Measurements from ENCODE around the gene DNAH14. TPM values are rescaled to one million over a fixed set of nuclear protein-coding genes. Genes with fewer than 3 reads are reported as not detected.

Gene DNAH14
- total RNA-seq, 4 donors from 2014 or later = 9.5 to 32.4 (median 14.8) TPM

DNA sequence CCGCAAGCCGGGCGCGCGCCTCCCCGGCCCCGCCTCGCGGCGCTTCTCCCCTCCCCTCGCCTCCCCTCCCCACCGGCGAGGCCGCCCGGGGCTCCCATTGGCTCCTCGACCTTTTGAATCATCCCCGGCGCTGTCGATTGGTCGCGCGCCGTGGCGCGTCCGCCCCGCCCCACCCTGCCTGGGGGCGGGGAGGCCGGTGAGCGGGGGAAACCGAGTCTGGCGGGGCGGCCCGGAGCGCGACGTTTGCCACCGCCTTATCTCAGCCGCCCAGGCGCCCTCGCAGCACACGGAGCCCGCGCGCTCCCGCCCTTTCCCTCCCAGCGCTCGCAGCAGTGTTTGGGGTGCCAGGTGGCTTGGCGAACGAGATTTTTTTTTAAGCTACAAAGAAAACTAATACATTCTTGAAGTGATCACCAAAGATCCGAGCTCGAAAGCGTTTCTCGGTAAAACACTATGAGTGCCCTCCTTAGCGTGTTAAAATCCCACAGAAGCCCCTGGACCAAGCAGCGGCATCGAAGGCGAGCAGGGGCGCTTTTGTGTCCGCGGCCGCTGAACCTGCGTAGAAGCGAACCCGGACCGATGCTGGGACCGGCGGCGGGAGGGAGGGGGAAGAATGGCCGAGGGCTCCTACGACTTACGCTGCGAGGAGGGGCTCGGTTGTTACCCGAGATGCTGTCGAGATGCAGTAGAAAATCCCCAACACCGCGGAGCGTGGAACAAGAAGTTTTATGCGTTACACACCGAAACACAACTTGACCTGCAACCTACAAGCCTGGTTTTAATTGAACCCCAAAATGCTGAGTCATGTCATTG, 498.8 kb downstream of the DNAH14 start:
- WGBS, 2 donors (ENCODE audit: low coverage in 1 of 2) = 0% methylated on average over 6 to 16 of the region's 81 CpGs
- ATAC-seq = peak; percentile 97
- Histone ChIP-seq H3K4me3 (peak overlapping the region; percentile 90 to 99), H3K27me3 (no peaks in the 10 kb centered on the region), H3K4me1 (peaks cover 8 to 48% (median 20%) of the 10 kb centered on the region in 3 donors), H3K9me3 (no peaks in the 10 kb centered on the region), H3K27ac (peak overlapping the region; percentile 96 to 99 (median 98)), H3K36me3 (no peaks in the 10 kb centered on the region)
- TF ChIP-seq POLR2AphosphoS5 (IDR thresholded peaks at IDR 0.05) = no peak
- no peak for TF ChIP-seq EP300 (IDR thresholded peaks at IDR 0.05)
- TF ChIP-seq, protein P1, sequence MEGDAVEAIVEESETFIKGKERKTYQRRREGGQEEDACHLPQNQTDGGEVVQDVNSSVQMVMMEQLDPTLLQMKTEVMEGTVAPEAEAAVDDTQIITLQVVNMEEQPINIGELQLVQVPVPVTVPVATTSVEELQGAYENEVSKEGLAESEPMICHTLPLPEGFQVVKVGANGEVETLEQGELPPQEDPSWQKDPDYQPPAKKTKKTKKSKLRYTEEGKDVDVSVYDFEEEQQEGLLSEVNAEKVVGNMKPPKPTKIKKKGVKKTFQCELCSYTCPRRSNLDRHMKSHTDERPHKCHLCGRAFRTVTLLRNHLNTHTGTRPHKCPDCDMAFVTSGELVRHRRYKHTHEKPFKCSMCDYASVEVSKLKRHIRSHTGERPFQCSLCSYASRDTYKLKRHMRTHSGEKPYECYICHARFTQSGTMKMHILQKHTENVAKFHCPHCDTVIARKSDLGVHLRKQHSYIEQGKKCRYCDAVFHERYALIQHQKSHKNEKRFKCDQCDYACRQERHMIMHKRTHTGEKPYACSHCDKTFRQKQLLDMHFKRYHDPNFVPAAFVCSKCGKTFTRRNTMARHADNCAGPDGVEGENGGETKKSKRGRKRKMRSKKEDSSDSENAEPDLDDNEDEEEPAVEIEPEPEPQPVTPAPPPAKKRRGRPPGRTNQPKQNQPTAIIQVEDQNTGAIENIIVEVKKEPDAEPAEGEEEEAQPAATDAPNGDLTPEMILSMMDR (IDR thresholded peaks at IDR 0.05) = no peak
- peak in 1 of 2 donors; percentile 71 for TF ChIP-seq POLR2A (IDR thresholded peaks at IDR 0.05)

DNA sequence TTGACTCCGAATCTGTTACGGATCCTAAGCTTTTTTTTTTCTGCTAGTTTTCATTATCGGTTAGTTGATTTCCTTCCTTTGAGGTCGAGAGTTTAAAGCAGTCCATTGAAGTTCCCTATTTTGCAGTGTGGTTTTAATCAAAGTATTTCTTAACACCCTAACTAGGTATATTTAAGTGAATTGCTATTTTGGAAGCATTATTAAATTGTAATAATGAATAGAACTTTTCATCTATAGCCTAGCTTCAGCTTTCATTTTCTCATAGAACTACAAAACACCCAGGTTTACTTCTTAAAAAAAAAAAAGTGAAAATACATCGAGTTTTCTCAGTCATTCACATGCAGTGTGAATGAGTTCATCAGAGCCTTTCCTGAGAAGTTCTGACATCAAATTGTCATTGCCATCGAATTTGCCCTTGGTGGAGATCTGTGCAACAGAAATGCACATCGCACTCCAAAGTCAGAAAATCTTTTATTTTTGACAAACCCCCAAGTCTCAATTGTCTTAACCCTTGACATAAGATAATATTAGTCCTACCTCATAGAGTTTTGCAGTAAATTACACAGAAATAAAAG, 499.5 kb downstream of the DNAH14 start:
- Histone ChIP-seq H3K27me3 (no peaks in the 10 kb centered on the region), H3K4me3 (peak overlapping the region; percentile 90 to 99), H3K36me3 (no peaks in the 10 kb centered on the region), H3K27ac (peak overlapping the region; percentile 96 to 99 (median 98)), H3K4me1 (peaks cover 5 to 41% (median 14%) of the 10 kb centered on the region in 3 donors), H3K9me3 (no peaks in the 10 kb centered on the region)
- no peak for TF ChIP-seq POLR2A (IDR thresholded peaks at IDR 0.05)
- TF ChIP-seq, protein P1 (IDR thresholded peaks at IDR 0.05) = no peak
- TF ChIP-seq POLR2AphosphoS5 (IDR thresholded peaks at IDR 0.05) = no peak
- TF ChIP-seq EP300 (IDR thresholded peaks at IDR 0.05) = no peak
- ATAC-seq = no peak
- WGBS, 2 donors (ENCODE audit: low coverage in 1 of 2) = 27 to 28% methylated on average over 7 of the region's 7 CpGs

- no peaks in the 10 kb centered on the region for H3K27me3 ChIP-seq
- no peaks in the 10 kb centered on the region for H3K9me3 ChIP-seq
- H3K36me3 ChIP-seq = no peaks in the 10 kb centered on the region
- peaks cover 0 to 28% (median 8%) of the 10 kb centered on the region in 3 donors for H3K4me1 ChIP-seq
- no peak overlapping the region for H3K4me3 ChIP-seq
- 80 to 85% methylated on average over 1 to 5 of the region's 7 CpGs for whole genome bisulfite sequencing, 2 donors (ENCODE audit: low coverage in 1 of 2)
- no peak for TF ChIP-seq POLR2AphosphoS5 (IDR thresholded peaks at IDR 0.05)
- TF ChIP-seq, protein P1 (IDR thresholded peaks at IDR 0.05) = no peak
- no peak for TF ChIP-seq POLR2A (IDR thresholded peaks at IDR 0.05)
- no peak for TF ChIP-seq EP300 (IDR thresholded peaks at IDR 0.05)
- H3K27ac ChIP-seq = no peak overlapping the region
- ATAC-seq = no peak
Observed at GRCh38 chr1:225430301-225430700, 500.8 kb downstream of the DNAH14 start.

DNA sequence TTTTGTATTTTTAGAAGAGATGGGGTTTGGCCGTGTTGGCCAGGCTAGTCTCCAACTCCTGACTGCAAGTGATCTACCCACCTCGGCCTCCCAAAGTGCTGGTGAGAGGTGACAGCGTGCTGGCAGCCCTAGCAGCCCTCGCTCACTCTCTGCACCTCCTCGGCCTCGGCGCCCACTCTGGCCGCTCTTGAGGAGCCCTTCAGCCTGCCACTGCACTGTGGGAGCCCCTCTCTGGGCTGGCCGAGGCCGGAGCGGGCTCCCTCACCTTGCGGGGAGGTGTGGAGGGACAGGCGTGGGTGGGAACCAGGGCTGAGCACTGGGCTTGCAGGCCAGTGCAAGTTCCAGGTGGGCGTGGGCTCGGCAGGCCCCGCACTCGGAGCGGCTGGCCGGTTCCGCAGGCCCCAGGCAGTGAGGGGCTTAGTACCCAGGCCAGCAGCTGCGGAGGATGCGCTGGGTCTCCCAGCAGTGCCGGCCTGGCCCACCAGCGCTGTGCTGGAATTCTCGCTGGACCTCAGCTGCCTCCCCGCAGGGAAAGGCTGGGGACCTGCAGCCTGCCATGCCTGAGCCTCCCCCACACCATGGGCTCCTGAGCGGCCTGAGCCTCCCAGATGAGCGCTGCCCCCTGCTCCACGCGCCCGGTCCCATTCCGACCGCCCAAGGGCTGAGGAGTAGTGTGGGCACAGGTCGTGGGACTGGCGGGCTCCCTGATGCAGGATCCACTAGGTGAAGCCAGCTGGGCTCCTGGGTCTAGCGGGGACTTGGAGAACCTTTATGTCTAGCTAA, 501.8 kb downstream of the DNAH14 start:
- Histone ChIP-seq H3K9me3 (no peaks in the 10 kb centered on the region), H3K36me3 (no peaks in the 10 kb centered on the region), H3K27me3 (no peaks in the 10 kb centered on the region), H3K27ac (no peak overlapping the region), H3K4me3 (no peak overlapping the region), H3K4me1 (peaks cover 0 to 18% (median 0%) of the 10 kb centered on the region in 3 donors)
- no peak for TF ChIP-seq POLR2AphosphoS5 (IDR thresholded peaks at IDR 0.05)
- TF ChIP-seq POLR2A (IDR thresholded peaks at IDR 0.05) = no peak
- TF ChIP-seq, protein P1 (IDR thresholded peaks at IDR 0.05) = no peak
- no peak for TF ChIP-seq EP300 (IDR thresholded peaks at IDR 0.05)
- no peak for ATAC-seq
- 80 to 100% methylated on average over 1 to 4 of the region's 36 CpGs for WGBS, 2 donors (ENCODE audit: low coverage in 1 of 2)
